Liver (tissue), 9 donors: Measurements from ENCODE around the gene MSI1. TPM values are rescaled to one million over a fixed set of nuclear protein-coding genes. Genes with fewer than 3 reads are reported as not detected.

Experiments used
- DNase-seq: peaks from one replicate; pipeline ENCODE4 v3.0.0-alpha.2; 2017; ENCODE audit warnings: low spot score
- H3K27ac ChIP-seq, 2 donors: one replicate each; pipeline ENCODE4 v1.7.0; 2013; ENCODE audit warnings: inconsistent platforms in 2 of 2, low read length in 2 of 2, control low read depth in 1 of 2, low read depth in 1 of 2, mild to moderate bottlenecking in 1 of 2
- H3K27me3 ChIP-seq, 4 donors: one replicate each; pipeline versions ENCODE4 v1.6.1 to v1.7.0; 2013; ENCODE audit warnings: low read length in 3 of 4, inconsistent platforms in 1 of 4, mild to moderate bottlenecking in 1 of 4, moderate library complexity in 1 of 4; ENCODE audit not compliant: control insufficient read depth in 4 of 4, insufficient read depth in 4 of 4
- H3K36me3 ChIP-seq, 4 donors: one replicate each; pipeline versions ENCODE4 v1.6.1 to v1.7.0; 2013; ENCODE audit warnings: low read length in 3 of 4, mild to moderate bottlenecking in 3 of 4, low read depth in 1 of 4, moderate library complexity in 1 of 4; ENCODE audit not compliant: control insufficient read depth in 4 of 4, insufficient read depth in 3 of 4
- H3K4me1 ChIP-seq, 4 donors: one replicate each; pipeline versions ENCODE4 v1.6.1 to v1.7.0; 2013; ENCODE audit warnings: low read length in 3 of 4, mild to moderate bottlenecking in 3 of 4, moderate library complexity in 1 of 4; ENCODE audit not compliant: control insufficient read depth in 4 of 4, insufficient read depth in 4 of 4
- H3K4me3 ChIP-seq, 3 donors: one replicate each; pipeline versions ENCODE4 v1.6.1 to v1.7.0; 2013; ENCODE audit warnings: low read length in 3 of 3, control low read depth in 1 of 3, low read depth in 1 of 3, mild to moderate bottlenecking in 1 of 3
- H3K9ac ChIP-seq, 2 donors: one replicate each; pipeline ENCODE4 v1.7.0; 2013; ENCODE audit warnings: low read length in 2 of 2, mild to moderate bottlenecking in 2 of 2, moderate library complexity in 2 of 2, control low read depth in 1 of 2, low read depth in 1 of 2
- H3K9me3 ChIP-seq, 4 donors: one replicate each; pipeline versions ENCODE4 v1.6.1 to v1.7.0; 2013; ENCODE audit warnings: low read length in 3 of 4; ENCODE audit not compliant: control insufficient read depth in 4 of 4
- EGR1 ChIP-seq, 2 donors: IDR thresholded peaks; 2 replicates each; pipeline ENCODE4 v1.6.1; 2016 to 2018; ENCODE audit warnings: antibody characterized with exemption in 2 of 2, low read depth in 2 of 2
- FOXA1 ChIP-seq: IDR thresholded peaks from 2 replicates; pipeline ENCODE4 v1.6.1; 2016; ENCODE audit warnings: antibody characterized with exemption
- FOXA2 ChIP-seq: IDR thresholded peaks from 2 replicates; pipeline ENCODE4 v1.6.1; 2016; ENCODE audit warnings: antibody characterized with exemption
- GABPA ChIP-seq, 2 donors: IDR thresholded peaks in 1 of 2; conservative IDR thresholded peaks in 1 of 2; 2 replicates each; pipeline ENCODE4 v1.6.1; 2016; ENCODE audit warnings: antibody characterized with exemption in 2 of 2, mild to moderate bottlenecking in 1 of 2, moderate library complexity in 1 of 2
- HNF4A ChIP-seq, 2 donors: conservative IDR thresholded peaks; 2 replicates each; pipeline ENCODE4 v1.6.1; 2016; ENCODE audit warnings: antibody characterized with exemption in 2 of 2, mild to moderate bottlenecking in 2 of 2
- HNF4G ChIP-seq: IDR thresholded peaks from 2 replicates; pipeline ENCODE4 v1.6.1; 2016; ENCODE audit warnings: antibody characterized with exemption
- JUND ChIP-seq, 2 donors: IDR thresholded peaks; 2 replicates each; pipeline ENCODE4 v1.6.1; 2016; ENCODE audit warnings: antibody characterized with exemption in 2 of 2
- NR2F2 ChIP-seq: IDR thresholded peaks from 2 replicates; pipeline ENCODE4 v1.6.1; 2016; ENCODE audit warnings: antibody characterized with exemption
- RAD21 ChIP-seq, 2 donors: IDR thresholded peaks; 2 replicates each; pipeline ENCODE4 v1.6.1; 2016; ENCODE audit warnings: antibody characterized with exemption in 2 of 2, mild to moderate bottlenecking in 2 of 2
- RXRA ChIP-seq, 2 donors: IDR thresholded peaks; 2 replicates each; pipeline ENCODE4 v1.6.1; 2017 to 2018; ENCODE audit warnings: antibody characterized with exemption in 2 of 2, mild to moderate bottlenecking in 1 of 2
- SP1 ChIP-seq: IDR thresholded peaks from 2 replicates; pipeline ENCODE4 v1.6.1; 2018; ENCODE audit warnings: antibody characterized with exemption, mild to moderate bottlenecking
- TAF1 ChIP-seq: conservative IDR thresholded peaks from 2 replicates; pipeline ENCODE4 v1.6.1; 2016; ENCODE audit warnings: antibody characterized with exemption, mild to moderate bottlenecking
- YY1 ChIP-seq: IDR thresholded peaks from 2 replicates; pipeline ENCODE4 v1.6.1; 2016; ENCODE audit warnings: antibody characterized with exemption, mild to moderate bottlenecking
- WGBS: extraction: QIAGEN DNeasy Blood & Tissue Kit; methylation state at CpG from one replicate; pipeline ENCODE4 v1.1.7; 2013; 5-methylcytosine and 5-hydroxymethylcytosine counted together
- polyA plus RNA-seq, 2 donors: library from polyadenylated mRNA; stranded (reverse) in 1 of 2; unstranded in 1 of 2; fragments of 200-250 nt in 1 of 2; fragments of >200 nt in 1 of 2; fragmentation: Nextera tagmentation in 1 of 2; extraction: Ambion mirVana in 1 of 2; gene quantifications; one replicate each; pipeline versions ENCODE4 v1.2.1 to v1.2.3, GENCODE V29; 2013 to 2015
- total RNA-seq, 2 donors: library from RNA; depleted of rRNA; stranded (reverse); fragments of >200 nt; gene quantifications; one replicate each; pipeline ENCODE4 v1.2.3, GENCODE V29; 2014
- TF ChIP-seq, protein P1 (sequence below): IDR thresholded peaks from 2 replicates; pipeline ENCODE4 v1.6.1; 2016; ENCODE audit warnings: antibody characterized with exemption
- TF ChIP-seq, protein P2 (sequence below): IDR thresholded peaks from 2 replicates; pipeline ENCODE4 v1.6.1; 2016; ENCODE audit warnings: antibody characterized with exemption
- TF ChIP-seq, protein P3 (sequence below): IDR thresholded peaks from 2 replicates; pipeline ENCODE4 v1.6.1; 2016; ENCODE audit warnings: antibody characterized with exemption, mild to moderate bottlenecking
- TF ChIP-seq, protein P4 (sequence below): fragments of 150-350 bp; IDR thresholded peaks from 2 replicates; pipeline ENCODE4 v1.5.1; 2017; ENCODE audit warnings: improper control_type of control experiment, low read depth, low read length; ENCODE audit not compliant: missing input control
- TF ChIP-seq, protein P5 (sequence below): IDR thresholded peaks from 2 replicates; pipeline ENCODE4 v1.6.1; 2016; ENCODE audit warnings: antibody characterized with exemption
- donor health status: healthy.
- donor health status: healthy.
- donor health status: healthy.
- donor health status: healthy.
- donor health status: healthy.

Gene MSI1
- total and polyA plus RNA-seq, 4 donors = 0.13 to 1.2 TPM; not detected in 2

DNA sequence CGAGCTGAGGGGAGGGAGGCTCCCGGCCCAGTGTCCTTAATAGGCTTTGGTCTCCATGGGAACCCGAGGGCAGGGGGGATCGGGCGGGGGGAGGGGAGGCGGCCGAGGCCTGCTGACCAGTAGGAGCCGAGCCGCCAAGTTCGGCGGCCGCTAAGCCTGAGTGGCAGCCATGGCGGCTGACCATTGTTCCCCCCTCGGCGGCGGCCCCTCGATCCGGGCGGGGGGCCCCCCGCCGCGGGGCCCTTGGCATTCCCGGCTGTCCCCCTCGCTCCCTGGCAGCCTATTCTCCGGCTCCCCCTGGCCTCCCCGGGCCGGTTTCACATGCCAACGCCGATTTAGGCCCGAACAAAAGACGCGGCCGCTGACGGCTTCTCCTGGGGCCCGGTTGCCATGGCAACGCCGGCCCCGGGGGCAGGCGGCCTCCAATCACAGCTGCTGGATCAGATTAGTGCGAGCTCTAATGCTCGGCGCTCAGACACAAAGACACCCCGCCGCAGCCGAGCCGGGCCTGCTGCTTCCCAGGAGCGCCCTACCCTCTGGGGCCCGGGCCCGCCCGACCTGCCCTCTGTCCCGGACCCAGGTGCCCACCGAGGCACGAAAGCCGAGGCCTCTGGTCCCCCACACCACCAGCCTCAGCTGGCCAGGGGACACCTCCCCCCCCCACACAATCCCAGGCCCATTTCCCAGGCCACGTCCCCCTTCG, 7.3 kb downstream of the MSI1 start:
- peaks cover 0 to 12% (median 5%) of the 10 kb centered on the region in 4 donors for H3K4me1 ChIP-seq
- H3K9me3 ChIP-seq = no peaks in the 10 kb centered on the region
- TF ChIP-seq, protein P1, sequence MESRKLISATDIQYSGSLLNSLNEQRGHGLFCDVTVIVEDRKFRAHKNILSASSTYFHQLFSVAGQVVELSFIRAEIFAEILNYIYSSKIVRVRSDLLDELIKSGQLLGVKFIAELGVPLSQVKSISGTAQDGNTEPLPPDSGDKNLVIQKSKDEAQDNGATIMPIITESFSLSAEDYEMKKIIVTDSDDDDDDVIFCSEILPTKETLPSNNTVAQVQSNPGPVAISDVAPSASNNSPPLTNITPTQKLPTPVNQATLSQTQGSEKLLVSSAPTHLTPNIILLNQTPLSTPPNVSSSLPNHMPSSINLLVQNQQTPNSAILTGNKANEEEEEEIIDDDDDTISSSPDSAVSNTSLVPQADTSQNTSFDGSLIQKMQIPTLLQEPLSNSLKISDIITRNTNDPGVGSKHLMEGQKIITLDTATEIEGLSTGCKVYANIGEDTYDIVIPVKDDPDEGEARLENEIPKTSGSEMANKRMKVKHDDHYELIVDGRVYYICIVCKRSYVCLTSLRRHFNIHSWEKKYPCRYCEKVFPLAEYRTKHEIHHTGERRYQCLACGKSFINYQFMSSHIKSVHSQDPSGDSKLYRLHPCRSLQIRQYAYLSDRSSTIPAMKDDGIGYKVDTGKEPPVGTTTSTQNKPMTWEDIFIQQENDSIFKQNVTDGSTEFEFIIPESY = no peak
- TF ChIP-seq NR2F2 (no peak), HNF4G (no peak), GABPA (IDR thresholded peaks at IDR 0.05 in 1 of 2, conservative IDR thresholded peaks at IDR 0.05 in 1 of 2) (no peak), FOXA2 (no peak), JUND (IDR thresholded peaks at IDR 0.05) (no peak), TAF1 (no peak), HNF4A (conservative IDR thresholded peaks at IDR 0.05) (no peak), SP1 (no peak), RXRA (IDR thresholded peaks at IDR 0.05) (no peak), FOXA1 (no peak), RAD21 (IDR thresholded peaks at IDR 0.05) (no peak), EGR1 (IDR thresholded peaks at IDR 0.05; ENCODE audit: low read depth in 2 of 2) (no peak), YY1 (no peak)
- TF ChIP-seq, protein P2, sequence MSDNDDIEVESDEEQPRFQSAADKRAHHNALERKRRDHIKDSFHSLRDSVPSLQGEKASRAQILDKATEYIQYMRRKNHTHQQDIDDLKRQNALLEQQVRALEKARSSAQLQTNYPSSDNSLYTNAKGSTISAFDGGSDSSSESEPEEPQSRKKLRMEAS = no peak
- TF ChIP-seq, protein P3, sequence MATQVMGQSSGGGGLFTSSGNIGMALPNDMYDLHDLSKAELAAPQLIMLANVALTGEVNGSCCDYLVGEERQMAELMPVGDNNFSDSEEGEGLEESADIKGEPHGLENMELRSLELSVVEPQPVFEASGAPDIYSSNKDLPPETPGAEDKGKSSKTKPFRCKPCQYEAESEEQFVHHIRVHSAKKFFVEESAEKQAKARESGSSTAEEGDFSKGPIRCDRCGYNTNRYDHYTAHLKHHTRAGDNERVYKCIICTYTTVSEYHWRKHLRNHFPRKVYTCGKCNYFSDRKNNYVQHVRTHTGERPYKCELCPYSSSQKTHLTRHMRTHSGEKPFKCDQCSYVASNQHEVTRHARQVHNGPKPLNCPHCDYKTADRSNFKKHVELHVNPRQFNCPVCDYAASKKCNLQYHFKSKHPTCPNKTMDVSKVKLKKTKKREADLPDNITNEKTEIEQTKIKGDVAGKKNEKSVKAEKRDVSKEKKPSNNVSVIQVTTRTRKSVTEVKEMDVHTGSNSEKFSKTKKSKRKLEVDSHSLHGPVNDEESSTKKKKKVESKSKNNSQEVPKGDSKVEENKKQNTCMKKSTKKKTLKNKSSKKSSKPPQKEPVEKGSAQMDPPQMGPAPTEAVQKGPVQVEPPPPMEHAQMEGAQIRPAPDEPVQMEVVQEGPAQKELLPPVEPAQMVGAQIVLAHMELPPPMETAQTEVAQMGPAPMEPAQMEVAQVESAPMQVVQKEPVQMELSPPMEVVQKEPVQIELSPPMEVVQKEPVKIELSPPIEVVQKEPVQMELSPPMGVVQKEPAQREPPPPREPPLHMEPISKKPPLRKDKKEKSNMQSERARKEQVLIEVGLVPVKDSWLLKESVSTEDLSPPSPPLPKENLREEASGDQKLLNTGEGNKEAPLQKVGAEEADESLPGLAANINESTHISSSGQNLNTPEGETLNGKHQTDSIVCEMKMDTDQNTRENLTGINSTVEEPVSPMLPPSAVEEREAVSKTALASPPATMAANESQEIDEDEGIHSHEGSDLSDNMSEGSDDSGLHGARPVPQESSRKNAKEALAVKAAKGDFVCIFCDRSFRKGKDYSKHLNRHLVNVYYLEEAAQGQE = no peak
- TF ChIP-seq, protein P4, sequence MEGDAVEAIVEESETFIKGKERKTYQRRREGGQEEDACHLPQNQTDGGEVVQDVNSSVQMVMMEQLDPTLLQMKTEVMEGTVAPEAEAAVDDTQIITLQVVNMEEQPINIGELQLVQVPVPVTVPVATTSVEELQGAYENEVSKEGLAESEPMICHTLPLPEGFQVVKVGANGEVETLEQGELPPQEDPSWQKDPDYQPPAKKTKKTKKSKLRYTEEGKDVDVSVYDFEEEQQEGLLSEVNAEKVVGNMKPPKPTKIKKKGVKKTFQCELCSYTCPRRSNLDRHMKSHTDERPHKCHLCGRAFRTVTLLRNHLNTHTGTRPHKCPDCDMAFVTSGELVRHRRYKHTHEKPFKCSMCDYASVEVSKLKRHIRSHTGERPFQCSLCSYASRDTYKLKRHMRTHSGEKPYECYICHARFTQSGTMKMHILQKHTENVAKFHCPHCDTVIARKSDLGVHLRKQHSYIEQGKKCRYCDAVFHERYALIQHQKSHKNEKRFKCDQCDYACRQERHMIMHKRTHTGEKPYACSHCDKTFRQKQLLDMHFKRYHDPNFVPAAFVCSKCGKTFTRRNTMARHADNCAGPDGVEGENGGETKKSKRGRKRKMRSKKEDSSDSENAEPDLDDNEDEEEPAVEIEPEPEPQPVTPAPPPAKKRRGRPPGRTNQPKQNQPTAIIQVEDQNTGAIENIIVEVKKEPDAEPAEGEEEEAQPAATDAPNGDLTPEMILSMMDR = no peak
- TF ChIP-seq, protein P5, sequence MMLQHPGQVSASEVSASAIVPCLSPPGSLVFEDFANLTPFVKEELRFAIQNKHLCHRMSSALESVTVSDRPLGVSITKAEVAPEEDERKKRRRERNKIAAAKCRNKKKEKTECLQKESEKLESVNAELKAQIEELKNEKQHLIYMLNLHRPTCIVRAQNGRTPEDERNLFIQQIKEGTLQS = no peak
- H3K4me3 ChIP-seq = peak overlapping the region in 1 of 3 donors; percentile 8
- whole genome bisulfite sequencing = 59% methylated on average over 56 of the region's 56 CpGs
- no peak overlapping the region for H3K27ac ChIP-seq
- H3K36me3 ChIP-seq = no peaks in the 10 kb centered on the region
- H3K27me3 ChIP-seq = peaks cover 0 to 3% (median 0%) of the 10 kb centered on the region in 4 donors
- H3K9ac ChIP-seq = no peak overlapping the region
- no peak for DNase-seq
